C4-2B (cell line): ENCODE measurements around the gene FEZ2.

Experiments
- CTCF ChIP-seq: fragments of 450-650 bp; conservative IDR thresholded peaks from 2 replicates; pipeline ENCODE4 v1.5.1; 2017; ENCODE audit warnings: mild to moderate bottlenecking
- ZFX ChIP-seq: fragments of 450-650 bp; IDR thresholded peaks from 2 replicates; pipeline ENCODE4 v1.6.1; 2017

GRCh38 chr2:36515538-36515937 is 82.4 kb downstream of the FEZ2 start:
- TF ChIP-seq CTCF (no peak), ZFX (no peak)
